Uterus (tissue), 4 donors: ENCODE results near the gene GRIK3. TPM values are rescaled to one million over a fixed set of nuclear protein-coding genes. Genes with fewer than 3 reads are reported as not detected.

Experiments used
- DNase-seq, 2 donors: peaks; one replicate each; pipeline ENCODE4 v3.0.0-alpha.2; 2019 to 2020
- H3K27ac ChIP-seq, 2 donors: fragments of 200-600 bp; sonication (generic); 1 replicate in 1 of 2; 2 replicates in 1 of 2; pipeline ENCODE4 v1.5.1; 2016 to 2018
- H3K27me3 ChIP-seq, 2 donors: fragments of 200-600 bp; sonication (generic); one replicate each; pipeline ENCODE4 v1.5.1; 2018 to 2019; ENCODE audit warnings: control low read depth in 1 of 2
- H3K36me3 ChIP-seq, 2 donors: fragments of 200-600 bp; sonication (generic); one replicate each; pipeline ENCODE4 v1.5.1; 2019; ENCODE audit warnings: control low read depth in 1 of 2
- H3K4me1 ChIP-seq, 2 donors: fragments of 200-600 bp; sonication (generic); one replicate each; pipeline ENCODE4 v1.5.1; 2018 to 2019; ENCODE audit warnings: control low read depth in 1 of 2
- H3K4me3 ChIP-seq, 2 donors: fragments of 200-600 bp; sonication (generic); 1 replicate in 1 of 2; 2 replicates in 1 of 2; pipeline ENCODE4 v1.5.1; 2018 to 2019; ENCODE audit warnings: mild to moderate bottlenecking in 1 of 2
- H3K9me3 ChIP-seq, 2 donors: fragments of 200-600 bp; sonication (generic); one replicate each; pipeline ENCODE4 v1.5.1; 2019; ENCODE audit warnings: control low read depth in 1 of 2
- POLR2A ChIP-seq, 2 donors: fragments of 450-650 bp; IDR thresholded peaks; one replicate each; pipeline ENCODE4 v1.6.1; 2016; ENCODE audit warnings: antibody characterized with exemption in 2 of 2, mild to moderate bottlenecking in 1 of 2, moderate library complexity in 1 of 2
- intact Hi-C: fragments of 100-400 bp; cut with DNase I; formaldehyde crosslinking; loops from one replicate; pipeline ENCODE4 v1.15.1; 2023; ENCODE audit warnings: low total_unique reads
- total RNA-seq, 4 donors: library from RNA; depleted of rRNA in 3 of 4; stranded (reverse); fragments of >200 nt in 3 of 4; gene quantifications; one replicate each; pipeline versions ENCODE4 v1.1.0 to v1.2.4, GENCODE V29; 2014 to 2023
- TF ChIP-seq, protein P1 (sequence below), 4 experiments: fragments of 200-600 bp in 2 of 4; fragments of 450-650 bp in 2 of 4; sonication (generic) in 2 of 4; IDR thresholded peaks; one replicate each; pipeline ENCODE4 v1.5.1; 2016 to 2019; ENCODE audit warnings: antibody characterized with exemption in 4 of 4, mild to moderate bottlenecking in 2 of 4, moderate library complexity in 1 of 4
- donor health status: DM: yes; HTN: yes; CAD: no.

GRIK3 gene
- total RNA-seq, 4 donors from 2014 or later = 0.52 to 1.6 TPM; not detected in 2

DNA sequence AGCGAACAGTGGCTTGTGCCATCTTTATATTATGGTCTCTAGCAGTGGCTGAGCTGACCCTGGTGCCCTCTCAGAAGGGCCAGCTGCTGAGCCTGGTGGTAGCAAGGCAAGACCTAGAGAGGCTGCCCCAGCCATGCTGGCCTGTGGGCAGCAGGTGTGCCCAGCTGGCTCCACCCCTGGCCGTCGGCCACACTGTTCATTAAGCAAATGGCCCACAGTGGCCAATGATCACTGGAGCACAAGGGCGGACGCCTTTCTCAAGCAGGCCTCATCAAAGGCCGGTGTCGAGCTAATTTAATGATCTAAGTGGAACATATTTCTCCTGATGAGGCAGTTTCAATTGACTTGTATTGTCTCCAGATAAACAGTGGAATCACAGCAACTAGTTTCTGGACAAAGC lies 89.4 kb downstream of the GRIK3 start:
- Histone ChIP-seq H3K4me3 (no peak overlapping the region), H3K36me3 (no peaks in the 10 kb centered on the region), H3K27me3 (no peaks in the 10 kb centered on the region), H3K27ac (no peak overlapping the region), H3K4me1 (no peaks in the 10 kb centered on the region), H3K9me3 (no peaks in the 10 kb centered on the region)
- no peak for DNase-seq
- intact Hi-C loops = no loop called here
- TF ChIP-seq POLR2A (IDR thresholded peaks at IDR 0.05) = no peak

DNA sequence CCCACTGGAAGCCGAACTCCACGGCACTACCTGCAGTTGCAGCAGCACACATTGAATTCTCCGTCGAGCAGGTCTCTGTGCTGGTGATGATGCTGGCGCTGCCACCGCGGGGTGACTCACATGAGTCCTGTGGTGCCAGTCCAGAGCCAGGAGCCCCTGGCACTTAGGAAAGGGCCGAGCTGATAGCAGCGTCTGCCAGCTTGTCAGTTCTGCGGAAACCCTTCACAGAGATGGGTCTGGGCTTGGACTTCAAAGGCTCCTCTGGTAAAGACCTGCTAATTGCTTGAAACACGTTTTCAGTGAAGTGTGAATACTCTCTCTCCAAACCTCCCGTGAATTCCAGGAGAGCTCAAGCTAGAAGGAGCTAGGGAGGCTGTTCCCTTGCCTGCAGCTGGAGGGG lies 92.2 kb downstream of the GRIK3 start:
- DNase-seq = no peak
- no peaks in the 10 kb centered on the region for H3K27me3 ChIP-seq

DNA sequence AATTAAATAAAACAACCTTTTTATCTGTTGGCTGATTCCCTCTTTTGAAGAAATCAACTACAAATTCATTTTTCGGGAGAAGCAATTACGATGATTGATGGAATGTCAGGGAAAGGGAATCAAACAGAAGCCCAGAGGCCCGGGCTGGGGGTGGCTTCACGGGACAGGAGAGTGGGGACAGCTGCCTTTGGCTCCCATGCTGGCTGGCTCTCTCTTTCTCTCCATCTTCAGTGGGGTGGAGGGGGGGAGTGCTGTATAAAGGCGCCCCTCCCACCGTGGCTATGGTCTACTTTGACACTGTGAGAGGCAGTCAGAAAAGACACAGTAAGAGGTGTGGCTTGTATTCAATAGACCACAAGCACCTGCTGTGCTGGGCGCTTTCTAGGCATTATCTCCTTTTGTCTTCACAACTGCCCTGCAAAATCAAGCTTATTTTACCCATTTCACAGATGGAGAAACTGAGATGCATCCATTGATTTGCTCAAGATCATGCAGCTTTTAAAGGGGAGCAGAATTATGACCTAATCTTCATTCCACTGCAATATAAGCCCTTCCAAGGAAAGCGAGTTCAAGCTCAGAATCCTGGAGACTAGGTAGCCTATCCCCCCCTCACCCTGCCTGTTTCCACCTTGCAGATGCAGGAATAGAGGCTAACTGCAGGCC lies 92.9 kb downstream of the GRIK3 start:
- Histone ChIP-seq H3K9me3 (no peaks in the 10 kb centered on the region), H3K36me3 (no peaks in the 10 kb centered on the region), H3K27ac (no peak overlapping the region), H3K4me3 (no peak overlapping the region), H3K4me1 (no peaks in the 10 kb centered on the region), H3K27me3 (no peaks in the 10 kb centered on the region)
- intact Hi-C loops = no loop called here
- TF ChIP-seq, protein P1, sequence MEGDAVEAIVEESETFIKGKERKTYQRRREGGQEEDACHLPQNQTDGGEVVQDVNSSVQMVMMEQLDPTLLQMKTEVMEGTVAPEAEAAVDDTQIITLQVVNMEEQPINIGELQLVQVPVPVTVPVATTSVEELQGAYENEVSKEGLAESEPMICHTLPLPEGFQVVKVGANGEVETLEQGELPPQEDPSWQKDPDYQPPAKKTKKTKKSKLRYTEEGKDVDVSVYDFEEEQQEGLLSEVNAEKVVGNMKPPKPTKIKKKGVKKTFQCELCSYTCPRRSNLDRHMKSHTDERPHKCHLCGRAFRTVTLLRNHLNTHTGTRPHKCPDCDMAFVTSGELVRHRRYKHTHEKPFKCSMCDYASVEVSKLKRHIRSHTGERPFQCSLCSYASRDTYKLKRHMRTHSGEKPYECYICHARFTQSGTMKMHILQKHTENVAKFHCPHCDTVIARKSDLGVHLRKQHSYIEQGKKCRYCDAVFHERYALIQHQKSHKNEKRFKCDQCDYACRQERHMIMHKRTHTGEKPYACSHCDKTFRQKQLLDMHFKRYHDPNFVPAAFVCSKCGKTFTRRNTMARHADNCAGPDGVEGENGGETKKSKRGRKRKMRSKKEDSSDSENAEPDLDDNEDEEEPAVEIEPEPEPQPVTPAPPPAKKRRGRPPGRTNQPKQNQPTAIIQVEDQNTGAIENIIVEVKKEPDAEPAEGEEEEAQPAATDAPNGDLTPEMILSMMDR (IDR thresholded peaks at IDR 0.05) = no peak
- no peak for TF ChIP-seq POLR2A (IDR thresholded peaks at IDR 0.05)
- no peak for DNase-seq

More for the DNA sequence above, 92.2 kb downstream of the GRIK3 start:
- TF ChIP-seq, protein P1 (IDR thresholded peaks at IDR 0.05) = no peak
- no peak for TF ChIP-seq POLR2A (IDR thresholded peaks at IDR 0.05)
- Histone ChIP-seq H3K36me3 (no peaks in the 10 kb centered on the region), H3K4me3 (no peak overlapping the region), H3K4me1 (no peaks in the 10 kb centered on the region), H3K27ac (no peak overlapping the region), H3K9me3 (no peaks in the 10 kb centered on the region)
- intact Hi-C loops = no loop called here

DNA sequence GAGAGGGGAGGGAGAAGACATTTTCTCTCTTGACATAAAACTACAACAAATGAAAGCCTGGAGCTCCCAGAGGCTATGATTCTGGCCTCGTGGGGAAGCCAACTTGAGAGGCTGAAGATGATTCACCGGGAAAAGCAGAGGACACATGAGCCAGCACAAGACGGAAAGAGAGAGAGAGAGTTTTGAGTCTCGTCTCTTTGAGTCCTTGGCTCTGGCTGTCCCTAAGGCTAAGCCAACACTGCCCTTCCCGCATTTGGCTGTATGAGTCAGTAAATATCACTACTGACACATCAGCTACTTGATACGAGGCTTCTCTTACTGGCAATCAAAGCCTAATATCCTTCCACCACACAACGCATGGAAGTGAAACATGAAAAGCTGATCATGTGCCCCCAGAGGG lies 95.5 kb downstream of the GRIK3 start:
- Histone ChIP-seq H3K4me3 (no peak overlapping the region), H3K9me3 (no peaks in the 10 kb centered on the region), H3K27me3 (no peaks in the 10 kb centered on the region), H3K4me1 (no peaks in the 10 kb centered on the region), H3K27ac (no peak overlapping the region), H3K36me3 (no peaks in the 10 kb centered on the region)
- DNase-seq = no peak
- intact Hi-C loops = no loop called here
- TF ChIP-seq POLR2A (IDR thresholded peaks at IDR 0.05) = no peak
- TF ChIP-seq, protein P1 (IDR thresholded peaks at IDR 0.05) = no peak

DNA sequence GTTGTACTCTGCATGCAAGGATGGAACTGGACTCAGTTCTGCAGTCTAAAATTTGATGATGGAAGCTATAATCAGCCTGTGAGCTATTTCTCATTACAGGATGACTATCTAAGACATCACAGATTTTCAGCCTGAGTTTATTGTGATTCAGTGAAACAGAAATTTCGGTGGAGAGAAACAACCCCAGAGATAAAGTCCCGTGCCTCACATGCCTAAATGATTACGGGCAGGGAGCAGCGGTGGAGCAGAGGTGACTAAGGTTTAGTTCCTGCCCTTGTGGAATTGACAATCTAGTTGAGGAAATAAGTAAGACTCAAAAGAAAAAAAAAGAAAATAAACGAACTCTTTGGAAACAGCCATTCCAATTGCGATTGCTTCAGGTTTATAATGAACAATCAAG lies 96.9 kb downstream of the GRIK3 start:
- no peak overlapping the region for H3K4me3 ChIP-seq
- H3K27ac ChIP-seq = no peak overlapping the region
- H3K27me3 ChIP-seq = no peaks in the 10 kb centered on the region
- DNase-seq = no peak
- TF ChIP-seq, protein P1 (IDR thresholded peaks at IDR 0.05) = no peak
- no peak for TF ChIP-seq POLR2A (IDR thresholded peaks at IDR 0.05)
- no peaks in the 10 kb centered on the region for H3K9me3 ChIP-seq
- H3K36me3 ChIP-seq = no peaks in the 10 kb centered on the region
- no peaks in the 10 kb centered on the region for H3K4me1 ChIP-seq
- intact Hi-C loops = no loop called here

DNA sequence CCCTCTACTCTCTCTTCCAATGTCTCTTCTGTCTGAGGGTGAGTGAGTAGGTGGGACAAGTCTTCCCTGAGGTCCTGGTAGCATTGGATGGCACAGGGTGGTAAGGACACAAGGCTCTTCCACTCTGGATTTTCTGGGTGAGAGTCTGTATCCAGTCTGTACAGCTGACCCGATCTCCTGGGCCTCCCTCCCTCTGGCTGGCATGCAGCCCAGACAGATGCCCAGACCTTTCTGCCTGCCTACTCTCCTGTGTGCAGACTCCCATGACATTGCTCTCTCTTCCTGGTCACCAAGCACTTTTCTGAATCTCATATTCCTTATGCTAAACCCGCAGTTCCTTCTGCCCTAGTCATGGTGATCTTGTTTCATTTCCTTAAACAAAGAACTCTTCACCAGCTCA lies 100.3 kb downstream of the GRIK3 start:
- intact Hi-C loops = no loop called here
- Histone ChIP-seq H3K36me3 (no peaks in the 10 kb centered on the region), H3K4me1 (no peaks in the 10 kb centered on the region), H3K27ac (no peak overlapping the region), H3K4me3 (no peak overlapping the region), H3K9me3 (no peaks in the 10 kb centered on the region), H3K27me3 (no peaks in the 10 kb centered on the region)
- TF ChIP-seq POLR2A (IDR thresholded peaks at IDR 0.05) = no peak
- TF ChIP-seq, protein P1 (IDR thresholded peaks at IDR 0.05) = no peak
- no peak for DNase-seq
